ENCODE data around the gene ERBIN.

DNA sequence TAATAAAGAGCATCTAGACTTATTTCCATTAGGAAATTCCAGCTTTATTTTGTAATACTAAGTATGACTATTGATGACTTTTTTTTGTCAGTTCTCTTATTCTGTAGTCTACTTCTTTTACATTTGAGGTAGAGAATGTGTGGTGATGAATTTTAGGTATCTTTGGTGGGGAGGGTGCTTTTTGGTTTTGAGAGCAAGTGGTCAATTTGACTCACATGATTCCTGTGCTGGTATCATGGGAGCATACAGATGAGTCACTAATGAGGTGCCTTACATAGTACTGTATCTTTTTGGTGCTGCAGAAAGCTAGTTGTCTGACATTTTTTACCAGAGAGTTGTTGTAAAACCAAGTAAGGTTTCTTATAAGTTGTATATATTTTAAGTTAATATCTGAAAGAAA, 35.3 kb downstream of the ERBIN start:
- TF ChIP-seq, protein P1, sequence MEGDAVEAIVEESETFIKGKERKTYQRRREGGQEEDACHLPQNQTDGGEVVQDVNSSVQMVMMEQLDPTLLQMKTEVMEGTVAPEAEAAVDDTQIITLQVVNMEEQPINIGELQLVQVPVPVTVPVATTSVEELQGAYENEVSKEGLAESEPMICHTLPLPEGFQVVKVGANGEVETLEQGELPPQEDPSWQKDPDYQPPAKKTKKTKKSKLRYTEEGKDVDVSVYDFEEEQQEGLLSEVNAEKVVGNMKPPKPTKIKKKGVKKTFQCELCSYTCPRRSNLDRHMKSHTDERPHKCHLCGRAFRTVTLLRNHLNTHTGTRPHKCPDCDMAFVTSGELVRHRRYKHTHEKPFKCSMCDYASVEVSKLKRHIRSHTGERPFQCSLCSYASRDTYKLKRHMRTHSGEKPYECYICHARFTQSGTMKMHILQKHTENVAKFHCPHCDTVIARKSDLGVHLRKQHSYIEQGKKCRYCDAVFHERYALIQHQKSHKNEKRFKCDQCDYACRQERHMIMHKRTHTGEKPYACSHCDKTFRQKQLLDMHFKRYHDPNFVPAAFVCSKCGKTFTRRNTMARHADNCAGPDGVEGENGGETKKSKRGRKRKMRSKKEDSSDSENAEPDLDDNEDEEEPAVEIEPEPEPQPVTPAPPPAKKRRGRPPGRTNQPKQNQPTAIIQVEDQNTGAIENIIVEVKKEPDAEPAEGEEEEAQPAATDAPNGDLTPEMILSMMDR (IDR thresholded peaks at IDR 0.05), result no peak
- no peak for TF ChIP-seq POLR2A (IDR thresholded peaks at IDR 0.05)

All from Peyer's patch (tissue), 4 donors.